ENCODE data around the gene CHD5. TPM values are rescaled to one million over a fixed set of nuclear protein-coding genes. Genes with fewer than 3 reads are reported as not detected.

Gene CHD5
- total RNA-seq, 1 experiment from 2014 or later: 1.6 TPM

DNA sequence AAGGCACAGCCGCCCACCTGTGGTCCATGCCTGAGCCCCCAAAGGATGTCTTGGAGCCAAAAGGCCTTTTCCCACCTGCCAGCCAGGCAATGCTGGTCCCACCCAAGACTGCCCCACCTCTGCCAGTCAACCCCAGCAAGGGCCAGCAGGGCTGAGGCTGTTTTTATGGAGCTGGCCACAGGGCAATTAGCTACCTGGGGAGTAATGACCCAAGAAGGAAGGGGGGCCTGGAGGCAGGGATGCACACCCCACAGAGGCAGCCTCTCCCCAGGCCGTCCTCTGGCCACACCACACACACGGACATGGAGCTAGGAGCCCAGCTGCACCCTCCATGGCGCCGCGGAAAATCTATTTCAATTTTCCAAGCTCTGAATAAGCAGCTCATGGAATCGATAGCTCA, 27.2 kb downstream of the CHD5 start:
- WGBS (ENCODE audit: extremely low coverage, insufficient read length, low lambda C conversion rate): no CpG with 5 or more reads among the region's 7 CpGs
- Histone ChIP-seq H4K8ac (replicated peaks; ENCODE audit: insufficient read length, low read depth, low read length) (no peak overlapping the region), H2BK5ac (ENCODE audit: insufficient read length, low read length) (no peak overlapping the region), H2BK120ac (ENCODE audit: low read depth, low read length, poor library complexity, severe bottlenecking) (no peak overlapping the region), H3K56ac (ENCODE audit: insufficient read length, low read depth, low read length) (no peak overlapping the region), H2BK20ac (ENCODE audit: low read depth, low read length, poor library complexity, severe bottlenecking) (no peak overlapping the region), H3K14ac (ENCODE audit: insufficient read depth, low read length) (no peak overlapping the region; the same call in 1 of the 2 replicates), H3K4ac (ENCODE audit: low read depth, low read length) (no peak overlapping the region), H3K27ac (ENCODE audit: insufficient read length, low read depth, low read length) (no peak overlapping the region), H3K4me1 (ENCODE audit: insufficient read depth, low read length) (no peaks in the 10 kb centered on the region), H4K5ac (ENCODE audit: insufficient read length, low read depth, low read length) (no peak overlapping the region), H3K9me3 (ENCODE audit: control insufficient read depth, low read depth, low read length) (no peaks in the 10 kb centered on the region), H3K23ac (ENCODE audit: insufficient read length, low read depth, low read length) (no peak overlapping the region), H3K79me2 (ENCODE audit: insufficient read depth, low read length) (no peaks in the 10 kb centered on the region), H3K23me2 (ENCODE audit: insufficient read length, low read depth, low read length, poor library complexity, severe bottlenecking) (peaks cover 12% of the 10 kb centered on the region), H3K27me3 (ENCODE audit: insufficient read depth, low read length) (peaks cover 9% of the 10 kb centered on the region; the same call in 1 of the 2 replicates), H4K91ac (ENCODE audit: insufficient read length, low read depth, low read length) (no peak overlapping the region), H4K20me1 (ENCODE audit: control insufficient read depth, insufficient read depth, insufficient read length) (no peaks in the 10 kb centered on the region), H2AK5ac (ENCODE audit: insufficient read length, low read length) (no peak overlapping the region), H3K18ac (ENCODE audit: insufficient read length, low read depth, low read length) (no peak overlapping the region), H2BK15ac (ENCODE audit: low read depth, low read length) (no peak overlapping the region), H3K79me1 (ENCODE audit: insufficient read depth, low read depth, low read length, poor library complexity, severe bottlenecking) (no peaks in the 10 kb centered on the region), H3T11ph (ENCODE audit: low read length) (no peak overlapping the region), H2BK12ac (ENCODE audit: insufficient read length, low read depth, low read length) (no peak overlapping the region), H3K9ac (ENCODE audit: extremely low read depth, insufficient read length, low read length) (no peak overlapping the region), H2AFZ (ENCODE audit: low read length) (no peak overlapping the region), H3K4me2 (ENCODE audit: insufficient read depth, insufficient read length, low read length) (no peak overlapping the region)
- Mint-ChIP-seq H3K27me3 (ENCODE audit: low read depth) (peaks cover 12% of the 10 kb centered on the region), H3K9me3 (no peaks in the 10 kb centered on the region), H3K4me1 (peaks cover 8 to 9% of the 10 kb centered on the region in 2 experiments), H3K4me3 (no peak overlapping the region), H3K27ac (no peak overlapping the region), H3K36me3 (ENCODE audit: insufficient read depth in 1 of 3, low read depth in 3 of 3) (no peaks in the 10 kb centered on the region)
- DNase-seq: no peak
- TF ChIP-seq CTCF (conservative IDR thresholded peaks at IDR 0.05): no peak
